HL-60 (cell line): ENCODE results near the gene RICTOR.

Experiments used
- DNase-seq, 2 experiments: peaks; one replicate each; pipeline ENCODE4 v3.0.0-alpha.2; 2010 to 2020; ENCODE audit warnings: low read depth in 1 of 2, low spot score in 1 of 2
- H3K27ac ChIP-seq: fragments of 250-450 bp; sonication (Bioruptor Pico); replicated peaks from 2 replicates; pipeline ENCODE4 v1.5.1; 2020; ENCODE audit warnings: mild to moderate bottlenecking, moderate library complexity
- H3K27me3 ChIP-seq: fragments of 250-450 bp; sonication (Bioruptor Pico); 2 replicates; pipeline ENCODE4 v1.5.1; 2021; ENCODE audit warnings: mild to moderate bottlenecking, moderate library complexity; ENCODE audit not compliant: insufficient read depth, poor library complexity, severe bottlenecking
- H3K4me3 ChIP-seq: replicated peaks from 2 replicates; pipeline ENCODE4 v1.5.1; 2011; ENCODE audit warnings: mild to moderate bottlenecking, control low read depth, low read length; ENCODE audit not compliant: insufficient read depth
- GABPA ChIP-seq: IDR thresholded peaks from 2 replicates; pipeline ENCODE4 v1.6.1; 2012; ENCODE audit warnings: low read depth
- POLR2AphosphoS5 ChIP-seq: IDR thresholded peaks from 2 replicates; pipeline ENCODE4 v1.6.1; 2012; ENCODE audit warnings: low read depth
- SPI1 ChIP-seq: IDR thresholded peaks from 2 replicates; pipeline ENCODE4 v1.6.1; 2012; ENCODE audit warnings: low read depth, mild to moderate bottlenecking, borderline replicate concordance
- TF ChIP-seq, protein P1 (sequence below): IDR thresholded peaks from 2 replicates; pipeline ENCODE4 v1.6.1; 2012; ENCODE audit warnings: low read depth; ENCODE audit not compliant: insufficient replicate concordance
- TF ChIP-seq, protein P2 (sequence below): IDR thresholded peaks from one replicate; pipeline ENCODE4 v1.5.1; 2011; ENCODE audit warnings: low read length, control low read depth, inconsistent platforms; ENCODE audit not compliant: insufficient read depth

The RICTOR gene

GRCh38 chr5:39005566-39006232, 68.5 kb downstream of the RICTOR start:
- no peak overlapping the region for H3K27ac ChIP-seq

DNA sequence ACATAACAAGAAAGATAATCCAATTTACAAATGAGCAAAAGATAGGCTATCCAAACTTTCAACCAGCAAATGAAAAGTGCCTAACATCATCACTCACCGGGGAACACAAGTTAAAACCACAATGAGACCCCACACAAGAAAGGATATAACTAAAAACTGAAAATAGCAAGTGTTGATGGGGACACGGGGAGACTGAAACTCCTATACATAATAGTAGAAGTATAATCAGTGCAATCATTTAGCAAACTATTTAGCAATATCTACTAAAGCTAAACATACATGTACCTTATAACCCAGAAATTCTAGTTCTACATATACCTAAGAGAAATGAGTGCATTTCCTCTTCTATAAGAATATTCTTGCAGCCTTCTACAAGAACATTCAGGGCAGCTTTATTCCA, 72.5 kb downstream of the RICTOR start:
- TF ChIP-seq, protein P1, sequence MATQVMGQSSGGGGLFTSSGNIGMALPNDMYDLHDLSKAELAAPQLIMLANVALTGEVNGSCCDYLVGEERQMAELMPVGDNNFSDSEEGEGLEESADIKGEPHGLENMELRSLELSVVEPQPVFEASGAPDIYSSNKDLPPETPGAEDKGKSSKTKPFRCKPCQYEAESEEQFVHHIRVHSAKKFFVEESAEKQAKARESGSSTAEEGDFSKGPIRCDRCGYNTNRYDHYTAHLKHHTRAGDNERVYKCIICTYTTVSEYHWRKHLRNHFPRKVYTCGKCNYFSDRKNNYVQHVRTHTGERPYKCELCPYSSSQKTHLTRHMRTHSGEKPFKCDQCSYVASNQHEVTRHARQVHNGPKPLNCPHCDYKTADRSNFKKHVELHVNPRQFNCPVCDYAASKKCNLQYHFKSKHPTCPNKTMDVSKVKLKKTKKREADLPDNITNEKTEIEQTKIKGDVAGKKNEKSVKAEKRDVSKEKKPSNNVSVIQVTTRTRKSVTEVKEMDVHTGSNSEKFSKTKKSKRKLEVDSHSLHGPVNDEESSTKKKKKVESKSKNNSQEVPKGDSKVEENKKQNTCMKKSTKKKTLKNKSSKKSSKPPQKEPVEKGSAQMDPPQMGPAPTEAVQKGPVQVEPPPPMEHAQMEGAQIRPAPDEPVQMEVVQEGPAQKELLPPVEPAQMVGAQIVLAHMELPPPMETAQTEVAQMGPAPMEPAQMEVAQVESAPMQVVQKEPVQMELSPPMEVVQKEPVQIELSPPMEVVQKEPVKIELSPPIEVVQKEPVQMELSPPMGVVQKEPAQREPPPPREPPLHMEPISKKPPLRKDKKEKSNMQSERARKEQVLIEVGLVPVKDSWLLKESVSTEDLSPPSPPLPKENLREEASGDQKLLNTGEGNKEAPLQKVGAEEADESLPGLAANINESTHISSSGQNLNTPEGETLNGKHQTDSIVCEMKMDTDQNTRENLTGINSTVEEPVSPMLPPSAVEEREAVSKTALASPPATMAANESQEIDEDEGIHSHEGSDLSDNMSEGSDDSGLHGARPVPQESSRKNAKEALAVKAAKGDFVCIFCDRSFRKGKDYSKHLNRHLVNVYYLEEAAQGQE = no peak
- TF ChIP-seq, protein P2, sequence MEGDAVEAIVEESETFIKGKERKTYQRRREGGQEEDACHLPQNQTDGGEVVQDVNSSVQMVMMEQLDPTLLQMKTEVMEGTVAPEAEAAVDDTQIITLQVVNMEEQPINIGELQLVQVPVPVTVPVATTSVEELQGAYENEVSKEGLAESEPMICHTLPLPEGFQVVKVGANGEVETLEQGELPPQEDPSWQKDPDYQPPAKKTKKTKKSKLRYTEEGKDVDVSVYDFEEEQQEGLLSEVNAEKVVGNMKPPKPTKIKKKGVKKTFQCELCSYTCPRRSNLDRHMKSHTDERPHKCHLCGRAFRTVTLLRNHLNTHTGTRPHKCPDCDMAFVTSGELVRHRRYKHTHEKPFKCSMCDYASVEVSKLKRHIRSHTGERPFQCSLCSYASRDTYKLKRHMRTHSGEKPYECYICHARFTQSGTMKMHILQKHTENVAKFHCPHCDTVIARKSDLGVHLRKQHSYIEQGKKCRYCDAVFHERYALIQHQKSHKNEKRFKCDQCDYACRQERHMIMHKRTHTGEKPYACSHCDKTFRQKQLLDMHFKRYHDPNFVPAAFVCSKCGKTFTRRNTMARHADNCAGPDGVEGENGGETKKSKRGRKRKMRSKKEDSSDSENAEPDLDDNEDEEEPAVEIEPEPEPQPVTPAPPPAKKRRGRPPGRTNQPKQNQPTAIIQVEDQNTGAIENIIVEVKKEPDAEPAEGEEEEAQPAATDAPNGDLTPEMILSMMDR = no peak
- TF ChIP-seq GABPA (no peak), POLR2AphosphoS5 (no peak), SPI1 (no peak)
- H3K27ac ChIP-seq = no peak overlapping the region
- no peak overlapping the region for H3K4me3 ChIP-seq
- H3K27me3 ChIP-seq = no peaks in the 10 kb centered on the region
- DNase-seq = no peak

More at GRCh38 chr5:39005566-39006232, 68.5 kb downstream of the RICTOR start:
- Histone ChIP-seq H3K4me3 (no peak overlapping the region), H3K27me3 (no peaks in the 10 kb centered on the region)
- TF ChIP-seq, protein P2 = no peak
- TF ChIP-seq, protein P1 = no peak
- TF ChIP-seq GABPA (no peak), SPI1 (no peak), POLR2AphosphoS5 (no peak)
- no peak for DNase-seq

- Histone ChIP-seq H3K4me3 (no peak overlapping the region), H3K27me3 (no peaks in the 10 kb centered on the region), H3K27ac (no peak overlapping the region)
- TF ChIP-seq, protein P2 = no peak
- TF ChIP-seq, protein P1 = no peak
- TF ChIP-seq GABPA = no peak
- TF ChIP-seq SPI1 = no peak
- no peak for DNase-seq
Observed at GRCh38 chr5:38999037-38999436, 75.2 kb downstream of the RICTOR start.
